ENCODE results near the gene YARS2. TPM values are rescaled to one million over a fixed set of nuclear protein-coding genes. Genes with fewer than 3 reads are reported as not detected.

Gene YARS2
- total and polyA plus RNA-seq, 9 of the 15 experiments (the other 6 are each of a cell fraction or from before 2014, with no cell fraction given) = 15.2 to 40.9 (median 28.7) TPM

DNA sequence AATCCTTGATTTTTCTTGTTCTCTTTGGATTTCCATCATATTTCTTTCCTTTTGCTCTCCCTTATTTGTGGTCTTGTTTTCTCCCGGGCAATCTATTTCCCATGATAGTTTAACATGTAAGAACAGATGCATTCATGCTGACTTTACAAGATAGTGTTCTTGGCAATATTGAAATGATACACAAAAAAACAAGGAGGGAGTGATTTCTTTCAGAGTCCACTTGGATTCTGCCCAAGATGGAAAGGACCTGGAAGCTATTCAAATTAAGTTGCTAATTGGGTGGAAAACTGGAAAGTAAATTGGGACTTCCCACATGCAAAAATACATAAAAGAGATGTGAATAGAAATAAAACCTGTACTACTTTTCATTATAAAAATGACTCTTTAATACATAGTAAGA is 14.4 kb upstream of the YARS2 start:
- 0% methylated on average over 1 of the region's 1 CpG for WGBS (ENCODE audit: insufficient coverage, low coverage, missing lambda C conversion rate)
- BruUV-seq (replicated peaks) = no TSS peak
- CTCF ChIA-PET (ENCODE audit: low intra/inter-chr PET ratio) = no interaction called here

DNA sequence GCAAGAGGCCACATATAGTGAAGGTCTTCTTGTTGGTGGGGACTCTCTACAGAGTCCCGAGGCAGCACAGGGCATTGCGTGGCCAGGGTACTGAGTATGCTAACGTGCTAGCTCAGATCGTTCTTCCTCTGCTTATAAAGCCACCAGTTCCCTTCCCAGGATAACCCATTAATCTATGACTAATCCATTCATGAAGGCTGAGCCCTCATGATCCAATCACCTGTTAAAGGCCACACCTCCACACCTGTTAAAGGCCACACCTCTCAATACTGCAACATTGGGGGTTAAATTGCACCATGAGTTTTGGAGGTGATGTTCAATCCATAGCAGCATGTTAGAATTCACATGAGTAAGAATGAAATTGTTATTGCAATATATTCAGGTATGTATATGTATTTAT is 12.8 kb upstream of the YARS2 start:
- POLR2A ChIA-PET = no interaction called here
- CTCF ChIA-PET (ENCODE audit: low intra/inter-chr PET ratio) = no interaction called here
- 3% methylated on average over 4 of the region's 4 CpGs for WGBS (ENCODE audit: insufficient coverage, low coverage, missing lambda C conversion rate)

More for the DNA sequence above, 14.4 kb upstream of the YARS2 start:
- in situ Hi-C loops (cut with MboI) (no loop called here), intact Hi-C loops (cut with micrococcal nuclease) (no loop called here)
- Histone ChIP-seq H4K20me1 (replicated peaks; ENCODE audit: control insufficient read depth, insufficient read depth, low read length) (no peaks in the 10 kb centered on the region), H3K9me1 (ENCODE audit: control insufficient read depth, insufficient read depth, low read length) (no peaks in the 10 kb centered on the region), H3K27ac (ENCODE audit: extremely low read depth, low read depth, low read length) (no peak overlapping the region), H2AFZ (ENCODE audit: low read depth, low read length) (no peak overlapping the region), H3K36me3 (ENCODE audit: control insufficient read depth, insufficient read depth, low read length) (no peaks in the 10 kb centered on the region), H3K27me3 (ENCODE audit: control insufficient read depth in 2 of 2, insufficient read depth in 2 of 2, low read length in 2 of 2) (peaks cover 2 to 7% of the 10 kb centered on the region in 2 experiments; a peak in 2 of 5 replicates), H3K9ac (ENCODE audit: insufficient read depth in 1 of 2, low read depth in 2 of 2, low read length in 2 of 2) (no peak overlapping the region), H3K4me1 (replicated peaks in 1 of 2; ENCODE audit: control insufficient read depth in 2 of 2, insufficient read depth in 2 of 2, low read length in 2 of 2) (no peaks in the 10 kb centered on the region), H3K4me3 (no peak overlapping the region), H3K9me3 (replicated peaks; ENCODE audit: control insufficient read depth, insufficient read depth, low read depth, low read length) (no peaks in the 10 kb centered on the region), H3K4me2 (ENCODE audit: insufficient read depth, low read length) (no peak overlapping the region), H3K79me2 (ENCODE audit: control insufficient read depth, insufficient read depth, low read length) (no peaks in the 10 kb centered on the region)
- FAIRE-seq (no peak), ATAC-seq (no peak), DNase-seq (ENCODE audit: extremely low read depth in 1 of 4, low spot score in 3 of 4) (no peak)
- no peak for TF ChIP-seq TCF7L2 (IDR thresholded peaks at IDR 0.05; ENCODE audit: low read depth, low read length)
- POLR2A ChIA-PET = interaction anchor here (1.4 kb wide), 1 partner anchor 14 kb away, joined by 3 read pairs; the partner anchor contains the start of gene YARS2

More for the DNA sequence above, 12.8 kb upstream of the YARS2 start:
- FAIRE-seq (no peak), ATAC-seq (no peak), DNase-seq (ENCODE audit: extremely low read depth in 1 of 4, low spot score in 3 of 4) (no peak)
- no peak overlapping the region for H3K4me3 ChIP-seq
- TF ChIP-seq ZNF766 (CRISPR knock-in tag; conservative IDR thresholded peaks at IDR 0.05) = no peak
- TF ChIP-seq FOXA3 (CRISPR knock-in tag; conservative IDR thresholded peaks at IDR 0.05 in 1 of 2, IDR thresholded peaks at IDR 0.05 in 1 of 2) = no peak
- no peak for TF ChIP-seq ZNF561 (CRISPR knock-in tag; conservative IDR thresholded peaks at IDR 0.05)
- no peak for TF ChIP-seq ZNF75A (CRISPR knock-in tag; IDR thresholded peaks at IDR 0.05)
- no peak for TF ChIP-seq CBX2 (IDR thresholded peaks at IDR 0.05; ENCODE audit: insufficient read depth, low read length, poor library complexity, severe bottlenecking)
- TF ChIP-seq, protein P1, sequence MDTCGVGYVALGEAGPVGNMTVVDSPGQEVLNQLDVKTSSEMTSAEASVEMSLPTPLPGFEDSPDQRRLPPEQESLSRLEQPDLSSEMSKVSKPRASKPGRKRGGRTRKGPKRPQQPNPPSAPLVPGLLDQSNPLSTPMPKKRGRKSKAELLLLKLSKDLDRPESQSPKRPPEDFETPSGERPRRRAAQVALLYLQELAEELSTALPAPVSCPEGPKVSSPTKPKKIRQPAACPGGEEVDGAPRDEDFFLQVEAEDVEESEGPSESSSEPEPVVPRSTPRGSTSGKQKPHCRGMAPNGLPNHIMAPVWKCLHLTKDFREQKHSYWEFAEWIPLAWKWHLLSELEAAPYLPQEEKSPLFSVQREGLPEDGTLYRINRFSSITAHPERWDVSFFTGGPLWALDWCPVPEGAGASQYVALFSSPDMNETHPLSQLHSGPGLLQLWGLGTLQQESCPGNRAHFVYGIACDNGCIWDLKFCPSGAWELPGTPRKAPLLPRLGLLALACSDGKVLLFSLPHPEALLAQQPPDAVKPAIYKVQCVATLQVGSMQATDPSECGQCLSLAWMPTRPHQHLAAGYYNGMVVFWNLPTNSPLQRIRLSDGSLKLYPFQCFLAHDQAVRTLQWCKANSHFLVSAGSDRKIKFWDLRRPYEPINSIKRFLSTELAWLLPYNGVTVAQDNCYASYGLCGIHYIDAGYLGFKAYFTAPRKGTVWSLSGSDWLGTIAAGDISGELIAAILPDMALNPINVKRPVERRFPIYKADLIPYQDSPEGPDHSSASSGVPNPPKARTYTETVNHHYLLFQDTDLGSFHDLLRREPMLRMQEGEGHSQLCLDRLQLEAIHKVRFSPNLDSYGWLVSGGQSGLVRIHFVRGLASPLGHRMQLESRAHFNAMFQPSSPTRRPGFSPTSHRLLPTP (IDR thresholded peaks at IDR 0.05; ENCODE audit: borderline replicate concordance, extremely low read depth, insufficient read length) = no peak
- TF ChIP-seq, protein P2, sequence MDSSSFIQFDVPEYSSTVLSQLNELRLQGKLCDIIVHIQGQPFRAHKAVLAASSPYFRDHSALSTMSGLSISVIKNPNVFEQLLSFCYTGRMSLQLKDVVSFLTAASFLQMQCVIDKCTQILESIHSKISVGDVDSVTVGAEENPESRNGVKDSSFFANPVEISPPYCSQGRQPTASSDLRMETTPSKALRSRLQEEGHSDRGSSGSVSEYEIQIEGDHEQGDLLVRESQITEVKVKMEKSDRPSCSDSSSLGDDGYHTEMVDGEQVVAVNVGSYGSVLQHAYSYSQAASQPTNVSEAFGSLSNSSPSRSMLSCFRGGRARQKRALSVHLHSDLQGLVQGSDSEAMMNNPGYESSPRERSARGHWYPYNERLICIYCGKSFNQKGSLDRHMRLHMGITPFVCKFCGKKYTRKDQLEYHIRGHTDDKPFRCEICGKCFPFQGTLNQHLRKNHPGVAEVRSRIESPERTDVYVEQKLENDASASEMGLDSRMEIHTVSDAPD (CRISPR knock-in tag; IDR thresholded peaks at IDR 0.05) = no peak
- no peak for TF ChIP-seq HMGN3 (IDR thresholded peaks at IDR 0.05; ENCODE audit: borderline replicate concordance, extremely low read depth, insufficient read length, low read depth, low read length)
- TF ChIP-seq MED1 (CRISPR knock-in tag; IDR thresholded peaks at IDR 0.05; ENCODE audit: borderline replicate concordance) = no peak
- no peaks in the 10 kb centered on the region for H4K20me1 ChIP-seq (replicated peaks; ENCODE audit: control insufficient read depth, insufficient read depth, low read length)
- peaks cover 2 to 7% of the 10 kb centered on the region in 2 experiments; a peak in 2 of 5 replicates for H3K27me3 ChIP-seq (ENCODE audit: control insufficient read depth in 2 of 2, insufficient read depth in 2 of 2, low read length in 2 of 2)
- no peaks in the 10 kb centered on the region for H3K9me3 ChIP-seq (replicated peaks; ENCODE audit: control insufficient read depth, insufficient read depth, low read depth, low read length)
- BruUV-seq (replicated peaks) = no TSS peak
- H3K27ac ChIP-seq (ENCODE audit: extremely low read depth, low read depth, low read length) = no peak overlapping the region
- no peaks in the 10 kb centered on the region for H3K4me1 ChIP-seq (replicated peaks in 1 of 2; ENCODE audit: control insufficient read depth in 2 of 2, insufficient read depth in 2 of 2, low read length in 2 of 2)
- no peak overlapping the region for H3K4me2 ChIP-seq (ENCODE audit: insufficient read depth, low read length)
- no peak overlapping the region for H3K9ac ChIP-seq (ENCODE audit: insufficient read depth in 1 of 2, low read depth in 2 of 2, low read length in 2 of 2)
- H3K79me2 ChIP-seq (ENCODE audit: control insufficient read depth, insufficient read depth, low read length) = no peaks in the 10 kb centered on the region
- in situ Hi-C loops (cut with MboI) = no loop called here
- H3K9me1 ChIP-seq (ENCODE audit: control insufficient read depth, insufficient read depth, low read length) = no peaks in the 10 kb centered on the region
- intact Hi-C loops (cut with micrococcal nuclease) = no loop called here
- H2AFZ ChIP-seq (ENCODE audit: low read depth, low read length) = no peak overlapping the region
- H3K36me3 ChIP-seq (ENCODE audit: control insufficient read depth, insufficient read depth, low read length) = no peaks in the 10 kb centered on the region

Measured in K562 (cell line).